ENCODE data around the gene FBXO34. TPM values are rescaled to one million over a fixed set of nuclear protein-coding genes. Genes with fewer than 3 reads are reported as not detected.

Gene FBXO34
- total RNA-seq, 4 donors from 2014 or later: 23.9 to 40.8 (median 32.6) TPM

GRCh38 chr14:55314449-55314848 is 43.2 kb downstream of the FBXO34 start:
- TF ChIP-seq EP300 (IDR thresholded peaks at IDR 0.05) (no peak), POLR2A (IDR thresholded peaks at IDR 0.05) (no peak)
- TF ChIP-seq, protein P1, sequence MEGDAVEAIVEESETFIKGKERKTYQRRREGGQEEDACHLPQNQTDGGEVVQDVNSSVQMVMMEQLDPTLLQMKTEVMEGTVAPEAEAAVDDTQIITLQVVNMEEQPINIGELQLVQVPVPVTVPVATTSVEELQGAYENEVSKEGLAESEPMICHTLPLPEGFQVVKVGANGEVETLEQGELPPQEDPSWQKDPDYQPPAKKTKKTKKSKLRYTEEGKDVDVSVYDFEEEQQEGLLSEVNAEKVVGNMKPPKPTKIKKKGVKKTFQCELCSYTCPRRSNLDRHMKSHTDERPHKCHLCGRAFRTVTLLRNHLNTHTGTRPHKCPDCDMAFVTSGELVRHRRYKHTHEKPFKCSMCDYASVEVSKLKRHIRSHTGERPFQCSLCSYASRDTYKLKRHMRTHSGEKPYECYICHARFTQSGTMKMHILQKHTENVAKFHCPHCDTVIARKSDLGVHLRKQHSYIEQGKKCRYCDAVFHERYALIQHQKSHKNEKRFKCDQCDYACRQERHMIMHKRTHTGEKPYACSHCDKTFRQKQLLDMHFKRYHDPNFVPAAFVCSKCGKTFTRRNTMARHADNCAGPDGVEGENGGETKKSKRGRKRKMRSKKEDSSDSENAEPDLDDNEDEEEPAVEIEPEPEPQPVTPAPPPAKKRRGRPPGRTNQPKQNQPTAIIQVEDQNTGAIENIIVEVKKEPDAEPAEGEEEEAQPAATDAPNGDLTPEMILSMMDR (IDR thresholded peaks at IDR 0.05): no peak
- Histone ChIP-seq H3K27ac (no peak overlapping the region), H3K4me1 (peaks cover 0 to 6% (median 3%) of the 10 kb centered on the region in 4 donors), H3K9me3 (peaks cover 0 to 20% (median 3%) of the 10 kb centered on the region in 4 donors), H3K36me3 (peaks cover 0 to 62% (median 0%) of the 10 kb centered on the region in 3 donors), H3K27me3 (no peaks in the 10 kb centered on the region), H3K4me3 (no peak overlapping the region)
- no peak for DNase-seq (ENCODE audit: low spot score in 2 of 2)

GRCh38 chr14:55316564-55316963 is 45.3 kb downstream of the FBXO34 start:
- H3K4me1 ChIP-seq: no peaks in the 10 kb centered on the region
- DNase-seq (ENCODE audit: low spot score in 2 of 2): no peak
- H3K9me3 ChIP-seq: peaks cover 0 to 20% (median 3%) of the 10 kb centered on the region in 4 donors
- WGBS, 2 donors: 88 to 97% methylated on average over 4 of the region's 4 CpGs
- H3K36me3 ChIP-seq: peaks cover 0 to 63% (median 0%) of the 10 kb centered on the region in 3 donors
- no peak overlapping the region for H3K27ac ChIP-seq
- no peak overlapping the region for H3K4me3 ChIP-seq
- no peaks in the 10 kb centered on the region for H3K27me3 ChIP-seq
- TF ChIP-seq EP300 (IDR thresholded peaks at IDR 0.05) (no peak), POLR2A (IDR thresholded peaks at IDR 0.05) (no peak)
- TF ChIP-seq, protein P1 (IDR thresholded peaks at IDR 0.05): no peak

DNA sequence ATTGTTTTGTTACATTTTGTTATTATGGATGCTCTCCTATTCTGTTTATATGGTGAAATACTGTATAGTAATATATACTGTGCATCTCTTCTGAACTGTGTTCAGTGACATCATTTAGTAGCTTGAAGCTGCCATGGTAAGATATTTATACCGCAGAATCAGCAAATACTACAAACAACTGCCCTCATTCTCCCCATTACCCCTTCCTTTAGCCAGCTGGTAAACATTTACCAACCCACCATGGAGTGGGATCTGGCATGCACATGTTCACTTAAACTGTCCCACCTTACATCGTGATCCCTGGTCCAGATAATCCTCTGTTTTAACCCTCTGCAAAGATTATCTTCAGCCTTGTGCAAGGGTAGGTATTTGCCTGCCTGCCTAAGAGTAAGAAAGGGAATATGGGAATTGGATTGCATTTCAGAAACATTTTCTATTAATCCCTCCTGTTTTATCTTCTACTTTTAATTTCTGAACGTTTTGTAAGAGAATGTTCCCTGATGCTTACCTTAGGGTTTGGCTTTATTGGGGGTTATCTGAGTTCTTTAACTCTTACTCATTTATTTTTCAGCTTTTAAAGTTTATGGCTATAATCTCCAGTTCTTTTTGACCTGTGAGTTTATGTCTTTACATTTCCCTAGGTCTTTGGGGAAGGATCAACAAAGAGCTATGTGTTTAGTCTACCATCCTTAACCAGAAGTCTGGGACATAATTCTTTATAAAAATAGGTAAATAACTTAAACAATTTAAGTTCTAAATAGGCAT is 46.5 kb downstream of the FBXO34 start:
- Histone ChIP-seq H3K27me3 (no peaks in the 10 kb centered on the region), H3K36me3 (peaks cover 0 to 51% (median 0%) of the 10 kb centered on the region in 3 donors), H3K4me1 (no peaks in the 10 kb centered on the region), H3K4me3 (no peak overlapping the region), H3K9me3 (peaks cover 0 to 10% (median 1%) of the 10 kb centered on the region in 4 donors), H3K27ac (no peak overlapping the region)
- DNase-seq (ENCODE audit: low spot score in 2 of 2): no peak
- WGBS, 2 donors: 51 to 52% methylated on average over 3 of the region's 3 CpGs
- TF ChIP-seq, protein P1 (IDR thresholded peaks at IDR 0.05): no peak
- no peak for TF ChIP-seq EP300 (IDR thresholded peaks at IDR 0.05)
- no peak for TF ChIP-seq POLR2A (IDR thresholded peaks at IDR 0.05)

DNA sequence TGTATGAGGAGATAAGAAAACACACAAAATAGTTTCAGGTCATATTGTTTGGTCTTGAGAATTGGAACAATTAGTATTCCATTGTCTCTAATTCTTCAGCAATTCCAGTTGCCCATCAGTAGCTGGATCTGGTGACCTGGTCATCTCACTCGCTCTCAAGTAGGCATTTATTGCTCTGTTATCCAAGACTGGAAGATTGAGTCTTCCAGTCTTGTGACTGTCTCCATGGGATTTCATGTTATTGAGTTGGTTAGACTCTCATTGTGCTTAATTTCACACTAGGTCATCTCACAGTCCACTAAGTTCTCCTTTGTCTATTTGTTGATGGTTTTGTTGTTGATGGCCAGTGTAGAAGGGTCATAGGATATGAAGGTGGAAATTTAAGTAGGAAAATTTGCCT is 47.5 kb downstream of the FBXO34 start:
- peaks cover 0 to under 1% (median 0%) of the 10 kb centered on the region in 4 donors for H3K9me3 ChIP-seq
- H3K27ac ChIP-seq: no peak overlapping the region
- no peak for DNase-seq (ENCODE audit: low spot score in 2 of 2)
- H3K36me3 ChIP-seq: peaks cover 0 to 41% (median 0%) of the 10 kb centered on the region in 3 donors
- no peaks in the 10 kb centered on the region for H3K4me1 ChIP-seq
- H3K4me3 ChIP-seq: no peak overlapping the region
- WGBS, 2 donors: 94 to 100% methylated on average over 1 of the region's 1 CpG
- no peak for TF ChIP-seq POLR2A (IDR thresholded peaks at IDR 0.05)
- TF ChIP-seq, protein P1 (IDR thresholded peaks at IDR 0.05): no peak
- TF ChIP-seq EP300 (IDR thresholded peaks at IDR 0.05): no peak
- no peaks in the 10 kb centered on the region for H3K27me3 ChIP-seq

DNA sequence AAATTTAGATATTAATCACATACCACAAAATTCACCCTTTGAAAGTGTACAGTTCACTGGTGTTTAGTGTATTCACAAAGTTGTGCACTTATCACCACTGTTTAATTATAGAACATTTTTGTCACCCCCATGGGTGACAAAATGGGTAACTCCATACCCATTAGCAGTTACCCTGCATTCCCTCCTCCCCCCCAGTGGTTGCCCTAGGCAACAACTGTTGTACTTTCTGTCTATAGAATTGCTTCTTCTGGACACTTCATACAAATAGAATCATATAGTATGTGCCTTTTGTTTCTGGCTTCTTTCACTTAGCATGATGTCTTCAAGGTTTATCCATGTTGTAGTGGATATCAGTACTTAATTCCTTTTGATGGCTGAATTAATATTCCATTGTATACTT is 52.7 kb downstream of the FBXO34 start:
- peaks cover 0 to 15% (median 0%) of the 10 kb centered on the region in 4 donors for H3K4me1 ChIP-seq
- TF ChIP-seq EP300 (IDR thresholded peaks at IDR 0.05): no peak
- TF ChIP-seq, protein P1 (IDR thresholded peaks at IDR 0.05): no peak
- H3K36me3 ChIP-seq: peaks cover 0 to 6% (median 0%) of the 10 kb centered on the region in 3 donors
- H3K9me3 ChIP-seq: no peaks in the 10 kb centered on the region
- H3K4me3 ChIP-seq: no peak overlapping the region
- no peak overlapping the region for H3K27ac ChIP-seq
- no peak for DNase-seq (ENCODE audit: low spot score in 2 of 2)
- H3K27me3 ChIP-seq: no peaks in the 10 kb centered on the region
